HCT116 (cell line): ENCODE results near the gene MMP17.
A peak's percentile ranks its signal among the peaks of the same experiment; 100 is the strongest.

Experiments used
- ATF3 ChIP-seq: IDR thresholded peaks from 2 replicates; pipeline ENCODE4 v1.6.1; 2012
- CEBPB ChIP-seq: IDR thresholded peaks from 2 replicates; pipeline ENCODE4 v1.6.1; 2012; ENCODE audit warnings: low read depth
- CTCF ChIP-seq, 3 experiments: fragments of 200-600 bp in 1 of 3; sonication (generic) in 1 of 3; IDR thresholded peaks in 2 of 3; conservative IDR thresholded peaks in 1 of 3; 2 replicates each; pipeline ENCODE4 v1.5.1; 2012 to 2017; ENCODE audit warnings: low read depth in 2 of 3, low read length in 2 of 3, antibody characterized with exemption in 1 of 3, borderline replicate concordance in 1 of 3, control low read depth in 1 of 3, mild to moderate bottlenecking in 1 of 3, mixed read lengths in 1 of 3, mixed run types in 1 of 3, moderate library complexity in 1 of 3; ENCODE audit not compliant: insufficient read depth in 1 of 3
- EGR1 ChIP-seq: IDR thresholded peaks from 2 replicates; pipeline ENCODE4 v1.6.1; 2012; ENCODE audit warnings: low read depth
- EZH2 ChIP-seq: fragments of 200-600 bp; sonication (generic); IDR thresholded peaks from 2 replicates; pipeline ENCODE4 v1.6.1; 2017; ENCODE audit warnings: antibody characterized with exemption, mixed run types
- MAX ChIP-seq: IDR thresholded peaks from 2 replicates; pipeline ENCODE4 v1.6.1; 2012
- POLR2A ChIP-seq: IDR thresholded peaks from 2 replicates; pipeline ENCODE4 v1.7.0; 2011; ENCODE audit warnings: borderline replicate concordance; ENCODE audit not compliant: insufficient read depth, insufficient read length; ENCODE audit errors: extremely low read depth
- POLR2AphosphoS5 ChIP-seq: IDR thresholded peaks from 2 replicates; pipeline ENCODE4 v1.6.1; 2011; ENCODE audit warnings: mild to moderate bottlenecking, low read depth, low read length, moderate library complexity
- RAD21 ChIP-seq: IDR thresholded peaks from 2 replicates; pipeline ENCODE4 v1.6.1; 2012; ENCODE audit warnings: low read depth, mild to moderate bottlenecking
- REST ChIP-seq: IDR thresholded peaks from 2 replicates; pipeline ENCODE4 v1.6.1; 2012; ENCODE audit warnings: low read depth
- SP1 ChIP-seq: IDR thresholded peaks from 2 replicates; pipeline ENCODE4 v1.6.1; 2012; ENCODE audit warnings: low read depth
- ZBTB33 ChIP-seq: IDR thresholded peaks from 2 replicates; pipeline ENCODE4 v1.6.1; 2011; ENCODE audit warnings: mild to moderate bottlenecking, low read length, moderate library complexity; ENCODE audit not compliant: insufficient replicate concordance; ENCODE audit errors: extremely low read depth

- TF ChIP-seq RAD21 (peak; percentile 52), CTCF (IDR thresholded peaks at IDR 0.05 in 2 of 3, conservative IDR thresholded peaks at IDR 0.05 in 1 of 3; ENCODE audit: borderline replicate concordance in 1 of 3, insufficient read depth in 1 of 3, low read depth in 2 of 3, low read length in 2 of 3) (no peak), MAX (peak; percentile 78), POLR2A (no peak), POLR2AphosphoS5 (peak; percentile 63; the same call in 1 of the 2 replicates), EGR1 (no peak), ZBTB33 (no peak), REST (no peak), CEBPB (peak; percentile 40; the same call in 1 of the 2 replicates), EZH2 (no peak), SP1 (peak; percentile 88), ATF3 (no peak)
Measured at GRCh38 chr12:131872154-131873051, 44.2 kb downstream of the MMP17 start.
